HepG2 (cell line): ENCODE measurements around the gene PDIA5. TPM values are rescaled to one million over a fixed set of nuclear protein-coding genes. Genes with fewer than 3 reads are reported as not detected.
A peak's percentile ranks its signal among the peaks of the same experiment; 100 is the strongest.

Experiments
- AGO2 ChIP-seq: fragments of 200-400 bp; formaldehyde crosslinking; optimal IDR thresholded peaks from 2 replicates; pipeline ENCODE3; 2017; ENCODE audit warnings: mild to moderate bottlenecking, low read depth, low read length, moderate library complexity
- ETV5 ChIP-seq: IDR thresholded peaks from 2 replicates; pipeline ENCODE4 v1.6.1; 2018; ENCODE audit warnings: missing biosample characterization, missing genetic modification reagents, inconsistent platforms, borderline replicate concordance
- FLYWCH1 ChIP-seq: sonication (generic); formaldehyde crosslinking; IDR thresholded peaks from 2 replicates; pipeline ENCODE4 v1.8.1; 2023; ENCODE audit warnings: mild to moderate bottlenecking, missing genetic modification reagents
- LBX2 ChIP-seq: sonication (generic); formaldehyde crosslinking; IDR thresholded peaks from 2 replicates; pipeline ENCODE4 v1.5.0; 2020; ENCODE audit warnings: missing genetic modification reagents, mild to moderate bottlenecking, borderline replicate concordance
- MAX ChIP-seq: IDR thresholded peaks from 2 replicates; pipeline ENCODE4 v1.6.1; 2012; ENCODE audit warnings: inconsistent platforms
- RXRA ChIP-seq: sonication (generic); formaldehyde crosslinking; IDR thresholded peaks from 2 replicates; pipeline ENCODE4 v1.5.1; 2020; ENCODE audit warnings: missing genetic modification reagents
- ZNF333 ChIP-seq: sonication (generic); formaldehyde crosslinking; IDR thresholded peaks from 2 replicates; pipeline ENCODE4 v1.4.0; 2020; ENCODE audit warnings: mild to moderate bottlenecking, missing genetic modification reagents, borderline replicate concordance
- ZNF572 ChIP-seq: sonication (generic); formaldehyde crosslinking; IDR thresholded peaks from 2 replicates; pipeline ENCODE4 v1.5.1; 2020; ENCODE audit warnings: mild to moderate bottlenecking, missing genetic modification reagents
- ZNF670 ChIP-seq: sonication (generic); formaldehyde crosslinking; IDR thresholded peaks from 2 replicates; pipeline ENCODE4 v1.8.0; 2022; ENCODE audit warnings: mild to moderate bottlenecking, missing genetic modification reagents, borderline replicate concordance
- ZNF781 ChIP-seq: sonication (generic); formaldehyde crosslinking; IDR thresholded peaks from 2 replicates; pipeline ENCODE4 v1.5.1; 2020; ENCODE audit warnings: borderline replicate concordance, mild to moderate bottlenecking, missing genetic modification reagents; ENCODE audit errors: not compliant biosample characterization
- ZNF879 ChIP-seq: sonication (generic); formaldehyde crosslinking; IDR thresholded peaks from 2 replicates; pipeline ENCODE4 v1.8.1; 2023; ENCODE audit warnings: missing genetic modification reagents
- polyA plus RNA-seq, 8 experiments: library from polyadenylated mRNA; depleted of rRNA in 3 of 8; stranded (reverse) in 7 of 8; unstranded in 1 of 8; fragments of >200 nt; fragmentation: Illumina TruSeq in 4 of 8; extraction: Trizol in 4 of 8; gene quantifications; 2 replicates each; pipeline versions ENCODE4 v1.2.1 to v1.2.3, GENCODE V29; 2011 to 2016; ENCODE audit warnings: low read depth in 4 of 8, missing spikeins in 1 of 8, mixed read lengths in 1 of 8; ENCODE audit not compliant: insufficient read depth in 1 of 8
- total RNA-seq, 5 experiments: library from RNA; depleted of rRNA; stranded (reverse); fragments of >200 nt; fragmentation: Illumina TruSeq; extraction: Trizol; gene quantifications; 2 replicates each; pipeline ENCODE4 v1.2.3, GENCODE V29; 2016; ENCODE audit warnings: low read depth in 1 of 5
- TF ChIP-seq, protein P1 (sequence below): sonication (generic); formaldehyde crosslinking; IDR thresholded peaks from 2 replicates; pipeline ENCODE4 v1.4.0; 2020; ENCODE audit warnings: missing genetic modification reagents
- TF ChIP-seq, protein P2 (sequence below): IDR thresholded peaks from 2 replicates; pipeline ENCODE4 v1.6.1; 2016; ENCODE audit warnings: low read depth
- TF ChIP-seq, protein P3 (sequence below): sonication (generic); formaldehyde crosslinking; IDR thresholded peaks from 2 replicates; pipeline ENCODE4 v1.4.0; 2020; ENCODE audit warnings: mild to moderate bottlenecking, missing genetic modification reagents, borderline replicate concordance
- TF ChIP-seq, protein P4 (sequence below): fragments of 450-650 bp; IDR thresholded peaks from 2 replicates; pipeline ENCODE4 v1.6.1; 2017; ENCODE audit warnings: mild to moderate bottlenecking

Gene PDIA5
- total and polyA plus RNA-seq, 2 of the 13 experiments (the other 11 are each of a cell fraction or from before 2014, with no cell fraction given) = 51.3 to 74.3 TPM

GRCh38 chr3:123067689-123068600 is 1.1 kb downstream of the PDIA5 start (continued):
- TF ChIP-seq, protein P1, sequence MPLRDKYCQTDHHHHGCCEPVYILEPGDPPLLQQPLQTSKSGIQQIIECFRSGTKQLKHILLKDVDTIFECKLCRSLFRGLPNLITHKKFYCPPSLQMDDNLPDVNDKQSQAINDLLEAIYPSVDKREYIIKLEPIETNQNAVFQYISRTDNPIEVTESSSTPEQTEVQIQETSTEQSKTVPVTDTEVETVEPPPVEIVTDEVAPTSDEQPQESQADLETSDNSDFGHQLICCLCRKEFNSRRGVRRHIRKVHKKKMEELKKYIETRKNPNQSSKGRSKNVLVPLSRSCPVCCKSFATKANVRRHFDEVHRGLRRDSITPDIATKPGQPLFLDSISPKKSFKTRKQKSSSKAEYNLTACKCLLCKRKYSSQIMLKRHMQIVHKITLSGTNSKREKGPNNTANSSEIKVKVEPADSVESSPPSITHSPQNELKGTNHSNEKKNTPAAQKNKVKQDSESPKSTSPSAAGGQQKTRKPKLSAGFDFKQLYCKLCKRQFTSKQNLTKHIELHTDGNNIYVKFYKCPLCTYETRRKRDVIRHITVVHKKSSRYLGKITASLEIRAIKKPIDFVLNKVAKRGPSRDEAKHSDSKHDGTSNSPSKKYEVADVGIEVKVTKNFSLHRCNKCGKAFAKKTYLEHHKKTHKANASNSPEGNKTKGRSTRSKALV (CRISPR knock-in tag) = 0 out of 2 replicates have a peak, but pooled peaks have one; percentile 43
- no peak for TF ChIP-seq RXRA
- no peak for TF ChIP-seq ZNF333 (CRISPR knock-in tag)
- 0 out of 2 replicates have a peak, but pooled peaks have one; percentile 76 for TF ChIP-seq ZNF879 (CRISPR knock-in tag)
- no peak for TF ChIP-seq FLYWCH1 (CRISPR knock-in tag)
- TF ChIP-seq ETV5 = no peak
- TF ChIP-seq ZNF572 (CRISPR knock-in tag) = no peak
- no peak for TF ChIP-seq ZNF670 (CRISPR knock-in tag)
- no peak for TF ChIP-seq MAX
- TF ChIP-seq, protein P2, sequence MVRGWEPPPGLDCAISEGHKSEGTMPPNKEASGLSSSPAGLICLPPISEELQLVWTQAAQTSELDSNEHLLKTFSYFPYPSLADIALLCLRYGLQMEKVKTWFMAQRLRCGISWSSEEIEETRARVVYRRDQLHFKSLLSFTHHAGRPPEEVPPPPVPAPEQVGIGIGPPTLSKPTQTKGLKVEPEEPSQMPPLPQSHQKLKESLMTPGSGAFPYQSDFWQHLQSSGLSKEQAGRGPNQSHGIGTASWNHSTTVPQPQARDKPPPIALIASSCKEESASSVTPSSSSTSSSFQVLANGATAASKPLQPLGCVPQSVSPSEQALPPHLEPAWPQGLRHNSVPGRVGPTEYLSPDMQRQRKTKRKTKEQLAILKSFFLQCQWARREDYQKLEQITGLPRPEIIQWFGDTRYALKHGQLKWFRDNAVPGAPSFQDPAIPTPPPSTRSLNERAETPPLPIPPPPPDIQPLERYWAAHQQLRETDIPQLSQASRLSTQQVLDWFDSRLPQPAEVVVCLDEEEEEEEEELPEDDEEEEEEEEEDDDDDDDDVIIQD (CRISPR knock-in tag) = 0 out of 2 replicates have a peak, but pooled peaks have one; percentile 9
- TF ChIP-seq ZNF781 (CRISPR knock-in tag) = peak; percentile 66
- TF ChIP-seq, protein P3, sequence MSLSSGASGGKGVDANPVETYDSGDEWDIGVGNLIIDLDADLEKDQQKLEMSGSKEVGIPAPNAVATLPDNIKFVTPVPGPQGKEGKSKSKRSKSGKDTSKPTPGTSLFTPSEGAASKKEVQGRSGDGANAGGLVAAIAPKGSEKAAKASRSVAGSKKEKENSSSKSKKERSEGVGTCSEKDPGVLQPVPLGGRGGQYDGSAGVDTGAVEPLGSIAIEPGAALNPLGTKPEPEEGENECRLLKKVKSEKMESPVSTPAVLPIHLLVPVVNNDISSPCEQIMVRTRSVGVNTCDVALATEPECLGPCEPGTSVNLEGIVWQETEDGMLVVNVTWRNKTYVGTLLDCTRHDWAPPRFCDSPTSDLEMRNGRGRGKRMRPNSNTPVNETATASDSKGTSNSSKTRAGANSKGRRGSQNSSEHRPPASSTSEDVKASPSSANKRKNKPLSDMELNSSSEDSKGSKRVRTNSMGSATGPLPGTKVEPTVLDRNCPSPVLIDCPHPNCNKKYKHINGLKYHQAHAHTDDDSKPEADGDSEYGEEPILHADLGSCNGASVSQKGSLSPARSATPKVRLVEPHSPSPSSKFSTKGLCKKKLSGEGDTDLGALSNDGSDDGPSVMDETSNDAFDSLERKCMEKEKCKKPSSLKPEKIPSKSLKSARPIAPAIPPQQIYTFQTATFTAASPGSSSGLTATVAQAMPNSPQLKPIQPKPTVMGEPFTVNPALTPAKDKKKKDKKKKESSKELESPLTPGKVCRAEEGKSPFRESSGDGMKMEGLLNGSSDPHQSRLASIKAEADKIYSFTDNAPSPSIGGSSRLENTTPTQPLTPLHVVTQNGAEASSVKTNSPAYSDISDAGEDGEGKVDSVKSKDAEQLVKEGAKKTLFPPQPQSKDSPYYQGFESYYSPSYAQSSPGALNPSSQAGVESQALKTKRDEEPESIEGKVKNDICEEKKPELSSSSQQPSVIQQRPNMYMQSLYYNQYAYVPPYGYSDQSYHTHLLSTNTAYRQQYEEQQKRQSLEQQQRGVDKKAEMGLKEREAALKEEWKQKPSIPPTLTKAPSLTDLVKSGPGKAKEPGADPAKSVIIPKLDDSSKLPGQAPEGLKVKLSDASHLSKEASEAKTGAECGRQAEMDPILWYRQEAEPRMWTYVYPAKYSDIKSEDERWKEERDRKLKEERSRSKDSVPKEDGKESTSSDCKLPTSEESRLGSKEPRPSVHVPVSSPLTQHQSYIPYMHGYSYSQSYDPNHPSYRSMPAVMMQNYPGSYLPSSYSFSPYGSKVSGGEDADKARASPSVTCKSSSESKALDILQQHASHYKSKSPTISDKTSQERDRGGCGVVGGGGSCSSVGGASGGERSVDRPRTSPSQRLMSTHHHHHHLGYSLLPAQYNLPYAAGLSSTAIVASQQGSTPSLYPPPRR (CRISPR knock-in tag) = no peak
- no peak for TF ChIP-seq LBX2 (CRISPR knock-in tag)
- TF ChIP-seq, protein P4, sequence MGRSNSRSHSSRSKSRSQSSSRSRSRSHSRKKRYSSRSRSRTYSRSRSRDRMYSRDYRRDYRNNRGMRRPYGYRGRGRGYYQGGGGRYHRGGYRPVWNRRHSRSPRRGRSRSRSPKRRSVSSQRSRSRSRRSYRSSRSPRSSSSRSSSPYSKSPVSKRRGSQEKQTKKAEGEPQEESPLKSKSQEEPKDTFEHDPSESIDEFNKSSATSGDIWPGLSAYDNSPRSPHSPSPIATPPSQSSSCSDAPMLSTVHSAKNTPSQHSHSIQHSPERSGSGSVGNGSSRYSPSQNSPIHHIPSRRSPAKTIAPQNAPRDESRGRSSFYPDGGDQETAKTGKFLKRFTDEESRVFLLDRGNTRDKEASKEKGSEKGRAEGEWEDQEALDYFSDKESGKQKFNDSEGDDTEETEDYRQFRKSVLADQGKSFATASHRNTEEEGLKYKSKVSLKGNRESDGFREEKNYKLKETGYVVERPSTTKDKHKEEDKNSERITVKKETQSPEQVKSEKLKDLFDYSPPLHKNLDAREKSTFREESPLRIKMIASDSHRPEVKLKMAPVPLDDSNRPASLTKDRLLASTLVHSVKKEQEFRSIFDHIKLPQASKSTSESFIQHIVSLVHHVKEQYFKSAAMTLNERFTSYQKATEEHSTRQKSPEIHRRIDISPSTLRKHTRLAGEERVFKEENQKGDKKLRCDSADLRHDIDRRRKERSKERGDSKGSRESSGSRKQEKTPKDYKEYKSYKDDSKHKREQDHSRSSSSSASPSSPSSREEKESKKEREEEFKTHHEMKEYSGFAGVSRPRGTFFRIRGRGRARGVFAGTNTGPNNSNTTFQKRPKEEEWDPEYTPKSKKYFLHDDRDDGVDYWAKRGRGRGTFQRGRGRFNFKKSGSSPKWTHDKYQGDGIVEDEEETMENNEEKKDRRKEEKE = no peak
- TF ChIP-seq AGO2 = no peak
